Sigmoid colon (tissue), 7 donors: Measurements from ENCODE around the gene WFS1. TPM values are rescaled to one million over a fixed set of nuclear protein-coding genes. Genes with fewer than 3 reads are reported as not detected.

Experiments
- DNase-seq: peaks from one replicate; pipeline ENCODE4 v3.0.0-alpha.2; 2019
- H3K27ac ChIP-seq, 4 donors: fragments of 200-600 bp; sonication (generic); one replicate each; pipeline ENCODE4 v1.5.1; 2016 to 2019; ENCODE audit warnings: mild to moderate bottlenecking in 1 of 4
- H3K27me3 ChIP-seq, 3 donors: fragments of 200-600 bp; sonication (generic); one replicate each; pipeline ENCODE4 v1.5.1; 2019; ENCODE audit warnings: mild to moderate bottlenecking in 1 of 3
- H3K36me3 ChIP-seq, 4 donors: fragments of 200-600 bp; sonication (generic); one replicate each; pipeline ENCODE4 v1.5.1; 2016 to 2019
- H3K4me1 ChIP-seq, 4 donors: fragments of 200-600 bp; sonication (generic); one replicate each; pipeline ENCODE4 v1.5.1; 2017 to 2019
- H3K4me3 ChIP-seq, 4 donors: fragments of 200-600 bp; sonication (generic); one replicate each; pipeline ENCODE4 v1.5.1; 2017 to 2019; ENCODE audit warnings: mild to moderate bottlenecking in 2 of 4, moderate library complexity in 1 of 4
- H3K9me3 ChIP-seq, 4 donors: fragments of 200-600 bp in 3 of 4; sonication (generic) in 3 of 4; one replicate each; pipeline versions ENCODE4 v1.5.1 to v1.6.1; 2013 to 2019
- CTCF ChIP-seq, 4 experiments: fragments of 450-650 bp in 3 of 4; fragments of 200-600 bp in 1 of 4; IDR thresholded peaks; one replicate each; pipeline ENCODE4 v1.5.1; 2016 to 2019; ENCODE audit warnings: antibody characterized with exemption in 4 of 4, mild to moderate bottlenecking in 3 of 4, moderate library complexity in 2 of 4
- EP300 ChIP-seq, 4 donors: sonication (generic); formaldehyde crosslinking; IDR thresholded peaks; one replicate each; pipeline ENCODE4 v1.6.1; 2017; ENCODE audit warnings: antibody characterized with exemption in 4 of 4
- POLR2A ChIP-seq, 2 donors: fragments of 450-650 bp; IDR thresholded peaks; one replicate each; pipeline ENCODE4 v1.6.1; 2016; ENCODE audit warnings: antibody characterized with exemption in 2 of 2, mild to moderate bottlenecking in 2 of 2, moderate library complexity in 2 of 2
- POLR2AphosphoS5 ChIP-seq, 4 donors: sonication (generic); formaldehyde crosslinking; IDR thresholded peaks; one replicate each; pipeline ENCODE4 v1.6.1; 2017; ENCODE audit warnings: antibody characterized with exemption in 4 of 4
- WGBS, 2 donors: extraction: QIAGEN DNeasy Blood & Tissue Kit; methylation state at CpG; one replicate each; pipeline ENCODE4 v1.1.7; 2013; 5-methylcytosine and 5-hydroxymethylcytosine counted together
- intact Hi-C: fragments of 100-400 bp; cut with DNase I; formaldehyde crosslinking; loops from one replicate; pipeline ENCODE4 v1.15.1; 2023
- polyA plus RNA-seq, 3 donors: library from polyadenylated mRNA; stranded (reverse); fragments of 200-250 nt; gene quantifications; one replicate each; pipeline ENCODE4 v1.2.3, GENCODE V29; 2013
- total RNA-seq, 4 donors: library from RNA; depleted of rRNA; stranded (reverse); fragments of >200 nt; gene quantifications; one replicate each; pipeline ENCODE4 v1.1.0, GENCODE V29; 2016
- donor health status: healthy with polysubstance abuse.
- donor health status: Bipolar disorder and iron deficiency.
- donor health status: healthy.

Gene WFS1
- total and polyA plus RNA-seq, 7 donors: 1.4 to 69.0 (median 34.6) TPM

DNA sequence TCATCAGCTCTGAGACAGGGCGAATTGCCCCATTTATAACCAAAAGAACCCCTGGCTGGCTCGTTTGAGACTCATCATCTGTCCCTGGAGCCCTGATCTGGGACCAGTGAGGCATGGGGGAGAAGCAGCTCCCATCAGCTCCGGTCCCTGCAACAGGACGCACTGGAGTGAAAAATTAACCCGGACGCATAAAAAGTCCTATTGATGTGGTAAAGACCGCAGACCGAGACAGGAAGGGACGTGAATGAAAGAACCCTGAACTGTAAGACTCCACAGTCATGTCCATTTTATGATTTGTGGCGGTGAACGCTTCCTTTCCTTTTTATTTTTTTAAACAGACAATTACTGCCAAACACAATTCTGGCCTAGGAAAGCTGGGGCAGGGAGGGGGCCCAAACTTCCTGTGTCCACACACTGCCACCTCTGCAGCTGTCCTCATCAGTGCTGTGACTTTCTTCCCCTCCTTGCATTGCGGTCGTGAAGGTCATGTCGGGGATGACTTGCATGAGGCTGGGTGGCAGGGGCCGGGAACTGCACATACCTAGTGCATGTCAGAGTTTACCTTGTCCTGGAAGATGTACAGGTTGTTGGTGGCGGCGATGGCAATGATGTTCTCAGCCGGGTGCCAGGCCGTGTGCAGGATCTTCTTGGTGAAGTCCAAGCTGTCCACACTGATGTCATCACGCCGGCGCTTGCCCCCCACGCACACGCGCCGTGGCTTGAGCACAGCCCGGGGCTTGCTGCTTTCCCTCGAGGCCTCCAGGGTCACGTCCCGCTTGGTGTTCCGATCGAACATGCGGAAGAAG is 53.3 kb downstream of the WFS1 start:
- H3K36me3 ChIP-seq: no peaks in the 10 kb centered on the region
- H3K4me3 ChIP-seq: no peak overlapping the region
- intact Hi-C loops: no loop called here
- DNase-seq: no peak
- H3K4me1 ChIP-seq: no peaks in the 10 kb centered on the region
- H3K9me3 ChIP-seq: no peaks in the 10 kb centered on the region
- 75 to 87% methylated on average over 33 of the region's 33 CpGs for WGBS, 2 donors
- TF ChIP-seq CTCF (IDR thresholded peaks at IDR 0.05): no peak
- TF ChIP-seq POLR2AphosphoS5 (IDR thresholded peaks at IDR 0.05): no peak
- TF ChIP-seq POLR2A (IDR thresholded peaks at IDR 0.05): no peak
- no peak for TF ChIP-seq EP300 (IDR thresholded peaks at IDR 0.05)
- H3K27ac ChIP-seq: no peak overlapping the region
- H3K27me3 ChIP-seq: peaks cover 0 to 7% (median 0%) of the 10 kb centered on the region in 3 donors

- 46 to 68% methylated on average over 15 of the region's 15 CpGs for WGBS, 2 donors
- DNase-seq: no peak
- H3K27ac ChIP-seq: peak overlapping the region in 1 of 4 donors; percentile 25
- no peak overlapping the region for H3K4me3 ChIP-seq
- TF ChIP-seq CTCF (IDR thresholded peaks at IDR 0.05) (no peak), POLR2AphosphoS5 (IDR thresholded peaks at IDR 0.05) (no peak), POLR2A (IDR thresholded peaks at IDR 0.05) (no peak), EP300 (IDR thresholded peaks at IDR 0.05) (no peak)
- no peaks in the 10 kb centered on the region for H3K36me3 ChIP-seq
- H3K4me1 ChIP-seq: no peaks in the 10 kb centered on the region
- no peaks in the 10 kb centered on the region for H3K9me3 ChIP-seq
- intact Hi-C loops: no loop called here
- H3K27me3 ChIP-seq: peaks cover 0 to 12% (median 0%) of the 10 kb centered on the region in 3 donors
Observed at GRCh38 chr4:6324461-6324998, 54.9 kb downstream of the WFS1 start.

DNA sequence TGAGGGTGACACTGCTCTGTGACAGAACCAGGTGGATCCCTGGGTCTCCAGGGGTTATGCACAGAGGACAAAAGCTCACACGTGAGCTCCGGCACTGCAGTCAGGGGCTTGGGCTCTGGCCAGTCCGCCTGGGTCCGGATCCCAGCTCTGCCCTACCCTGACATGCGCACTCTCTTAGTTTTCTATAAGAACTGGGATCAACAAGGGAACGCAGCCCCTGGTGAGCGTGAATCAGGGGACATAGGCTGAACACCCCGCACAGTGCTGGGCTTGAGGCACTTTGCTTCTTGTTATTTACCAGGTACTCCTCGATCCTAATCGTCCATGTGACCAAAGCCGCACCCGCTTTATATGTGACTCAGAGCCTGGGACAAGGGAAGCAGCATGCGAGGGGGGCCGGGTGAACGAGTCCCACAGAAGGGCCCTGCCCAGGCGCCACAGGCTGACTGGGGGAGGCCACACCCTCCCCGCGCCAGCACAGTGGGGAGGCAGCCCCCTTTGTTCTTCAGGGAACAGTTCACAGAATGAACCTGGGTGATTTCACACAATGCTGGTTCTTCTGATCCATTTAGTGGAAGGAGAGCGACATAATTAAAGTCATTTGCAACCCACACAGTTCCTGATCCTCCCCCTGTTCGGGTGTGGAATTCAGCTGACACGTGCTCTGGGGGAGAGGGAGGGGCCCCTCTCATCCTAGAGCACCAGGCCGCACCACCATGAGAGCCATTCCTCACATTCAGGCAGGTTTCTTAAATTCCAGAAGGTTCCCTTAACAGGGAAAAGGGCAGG is 55.5 kb downstream of the WFS1 start:
- DNase-seq: no peak
- Histone ChIP-seq H3K4me1 (no peaks in the 10 kb centered on the region), H3K36me3 (no peaks in the 10 kb centered on the region), H3K4me3 (no peak overlapping the region), H3K9me3 (no peaks in the 10 kb centered on the region), H3K27ac (peak overlapping the region in 1 of 4 donors; percentile 25), H3K27me3 (peaks cover 0 to 12% (median 0%) of the 10 kb centered on the region in 3 donors)
- TF ChIP-seq POLR2AphosphoS5 (IDR thresholded peaks at IDR 0.05) (no peak), POLR2A (IDR thresholded peaks at IDR 0.05) (no peak), EP300 (IDR thresholded peaks at IDR 0.05) (no peak), CTCF (IDR thresholded peaks at IDR 0.05) (no peak)
- intact Hi-C loops: loop anchor here (5.0 kb wide), 2 partner anchors 58 to 328 kb away; partner anchors contain the start of gene WFS1
- WGBS, 2 donors: 17 to 32% methylated on average over 22 of the region's 22 CpGs

DNA sequence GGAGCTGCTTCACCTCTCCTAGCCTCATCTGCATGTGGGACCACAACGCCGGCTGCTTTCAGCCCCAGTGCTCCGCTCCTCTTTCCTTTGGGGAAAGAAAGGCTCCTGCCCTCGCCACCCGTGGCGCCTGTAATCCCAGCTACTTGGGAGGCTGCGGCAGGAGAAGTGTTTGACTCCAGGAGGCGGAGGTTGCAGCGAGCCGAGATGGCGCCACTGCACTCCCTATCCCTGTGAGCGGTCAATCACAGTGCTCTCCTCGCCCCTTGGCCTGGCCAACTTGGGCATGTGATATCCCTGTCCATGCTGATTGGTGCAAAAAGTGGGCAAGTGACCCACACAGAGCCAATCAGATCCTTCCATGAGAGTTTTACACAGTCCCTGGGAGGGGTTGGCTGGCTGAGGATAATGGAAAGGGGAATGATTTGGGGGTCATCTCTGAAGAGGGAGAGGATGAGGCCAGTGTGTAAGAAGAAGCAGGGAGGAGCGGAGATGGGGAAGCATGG is 56.2 kb downstream of the WFS1 start:
- Histone ChIP-seq H3K4me3 (no peak overlapping the region), H3K9me3 (no peaks in the 10 kb centered on the region), H3K27ac (no peak overlapping the region), H3K27me3 (peaks cover 0 to 12% (median 0%) of the 10 kb centered on the region in 3 donors), H3K36me3 (no peaks in the 10 kb centered on the region), H3K4me1 (no peaks in the 10 kb centered on the region)
- TF ChIP-seq EP300 (IDR thresholded peaks at IDR 0.05) (no peak), POLR2AphosphoS5 (IDR thresholded peaks at IDR 0.05) (no peak), CTCF (IDR thresholded peaks at IDR 0.05) (no peak), POLR2A (IDR thresholded peaks at IDR 0.05) (no peak)
- WGBS, 2 donors: 87 to 90% methylated on average over 14 of the region's 14 CpGs
- intact Hi-C loops: loop anchor here (5.0 kb wide), 2 partner anchors 59 to 329 kb away; partner anchors contain the start of gene WFS1
- no peak for DNase-seq
